Activated CD4-positive, alpha-beta T cell treated with anti-CD3 and anti-CD28 coated beads, Interleukin-2, amount 50 U/mL, for 4 hours (primary cell): Measurements from ENCODE around the gene IFNGR1.
"Not testable (repeated sequence)": the region's sequence is repeated elsewhere in the genome, so short reads cannot be mapped to it uniquely, and the experiment has no call there.

Experiments used
- DNase-seq, 2 experiments: peaks; one replicate each; pipeline ENCODE4 v3.0.0-alpha.2; 2020

IFNGR1 gene

GRCh38 chr6:137210903-137211302, 8.3 kb downstream of the IFNGR1 start:
- no peak for DNase-seq

- no peak for DNase-seq
Measured at GRCh38 chr6:137208279-137208678, 10.9 kb downstream of the IFNGR1 start.

- not testable (repeated sequence) for DNase-seq
Measured at GRCh38 chr6:137207457-137207856, 11.7 kb downstream of the IFNGR1 start.

- no peak for DNase-seq
Measured at GRCh38 chr6:137206577-137206976, 12.6 kb downstream of the IFNGR1 start.

GRCh38 chr6:137203256-137203655, 15.9 kb downstream of the IFNGR1 start:
- no peak for DNase-seq

GRCh38 chr6:137202078-137202477, 17.1 kb downstream of the IFNGR1 start:
- DNase-seq, result no peak

- DNase-seq, result no peak
Measured at GRCh38 chr6:137201006-137201405, 18.2 kb downstream of the IFNGR1 start.

- DNase-seq, result no peak
Measured at GRCh38 chr6:137200288-137200687, 18.9 kb downstream of the IFNGR1 start.

GRCh38 chr6:137197684-137198645, 21.2 kb downstream of the IFNGR1 start:
- DNase-seq, result no peak

- no peak for DNase-seq
Measured at GRCh38 chr6:137193256-137194070, 25.7 kb downstream of the IFNGR1 start.

GRCh38 chr6:137192821-137193220, 26.4 kb downstream of the IFNGR1 start:
- no peak for DNase-seq

- no peak for DNase-seq
Measured at GRCh38 chr6:137191670-137192069, 27.5 kb downstream of the IFNGR1 start.

GRCh38 chr6:137191236-137191635, 27.9 kb downstream of the IFNGR1 start:
- no peak for DNase-seq

GRCh38 chr6:137190583-137191094, 28.5 kb downstream of the IFNGR1 start:
- DNase-seq, result no peak

- no peak for DNase-seq
Measured at GRCh38 chr6:137188855-137189254, 30.3 kb downstream of the IFNGR1 start.

GRCh38 chr6:137185290-137185689, 33.9 kb downstream of the IFNGR1 start:
- no peak for DNase-seq

- DNase-seq, result no peak
Measured at GRCh38 chr6:137182654-137183073, 36.5 kb downstream of the IFNGR1 start.

- DNase-seq, result no peak
Measured at GRCh38 chr6:137181891-137182653, 37.1 kb downstream of the IFNGR1 start.

- no peak for DNase-seq
Measured at GRCh38 chr6:137177611-137178010, 41.6 kb downstream of the IFNGR1 start.

- no peak for DNase-seq
Measured at GRCh38 chr6:137176729-137177128, 42.5 kb downstream of the IFNGR1 start.

GRCh38 chr6:137175868-137176245, 43.3 kb downstream of the IFNGR1 start:
- no peak for DNase-seq

- no peak for DNase-seq
Measured at GRCh38 chr6:137175157-137175867, 43.9 kb downstream of the IFNGR1 start.
